ENCODE data around the gene SEC11A. TPM values are rescaled to one million over a fixed set of nuclear protein-coding genes. Genes with fewer than 3 reads are reported as not detected.
"Not testable (repeated sequence)": the region's sequence is repeated elsewhere in the genome, so short reads cannot be mapped to it uniquely, and the experiment has no call there.

Gene SEC11A
- total RNA-seq, 1 experiment from 2014 or later = 104 TPM

DNA sequence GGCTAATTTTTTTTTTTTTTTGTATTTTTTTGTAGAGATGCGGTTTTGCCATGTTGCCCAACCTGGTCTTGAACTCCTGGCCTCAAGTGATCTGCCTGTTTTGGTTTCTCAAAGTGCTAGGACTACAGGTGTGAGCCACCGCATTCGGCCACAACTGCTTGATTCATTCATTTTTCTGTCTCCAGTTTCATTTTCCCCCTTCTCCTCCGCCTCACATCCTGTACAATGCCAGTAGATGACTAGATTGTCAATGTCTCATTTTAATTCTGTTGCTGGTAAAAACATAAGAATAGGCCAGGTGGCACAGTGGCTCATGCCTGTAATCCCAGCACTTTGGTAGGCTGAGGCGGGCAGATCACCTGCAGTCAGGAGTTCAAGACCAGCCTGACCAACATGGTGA, 20.4 kb upstream of the SEC11A start:
- BruUV-seq (replicated peaks) = no TSS peak
- no peak overlapping the region for H3K4me3 ChIP-seq (ENCODE audit: low read depth, low read length, poor library complexity, severe bottlenecking)
- TF ChIP-seq, protein P1, sequence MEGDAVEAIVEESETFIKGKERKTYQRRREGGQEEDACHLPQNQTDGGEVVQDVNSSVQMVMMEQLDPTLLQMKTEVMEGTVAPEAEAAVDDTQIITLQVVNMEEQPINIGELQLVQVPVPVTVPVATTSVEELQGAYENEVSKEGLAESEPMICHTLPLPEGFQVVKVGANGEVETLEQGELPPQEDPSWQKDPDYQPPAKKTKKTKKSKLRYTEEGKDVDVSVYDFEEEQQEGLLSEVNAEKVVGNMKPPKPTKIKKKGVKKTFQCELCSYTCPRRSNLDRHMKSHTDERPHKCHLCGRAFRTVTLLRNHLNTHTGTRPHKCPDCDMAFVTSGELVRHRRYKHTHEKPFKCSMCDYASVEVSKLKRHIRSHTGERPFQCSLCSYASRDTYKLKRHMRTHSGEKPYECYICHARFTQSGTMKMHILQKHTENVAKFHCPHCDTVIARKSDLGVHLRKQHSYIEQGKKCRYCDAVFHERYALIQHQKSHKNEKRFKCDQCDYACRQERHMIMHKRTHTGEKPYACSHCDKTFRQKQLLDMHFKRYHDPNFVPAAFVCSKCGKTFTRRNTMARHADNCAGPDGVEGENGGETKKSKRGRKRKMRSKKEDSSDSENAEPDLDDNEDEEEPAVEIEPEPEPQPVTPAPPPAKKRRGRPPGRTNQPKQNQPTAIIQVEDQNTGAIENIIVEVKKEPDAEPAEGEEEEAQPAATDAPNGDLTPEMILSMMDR (conservative IDR thresholded peaks at IDR 0.05; ENCODE audit: low read depth, low read length) = no peak
- no peak for TF ChIP-seq EZH2 (IDR thresholded peaks at IDR 0.05; ENCODE audit: borderline replicate concordance, low read depth, low read length, poor library complexity, severe bottlenecking)
- no peaks in the 10 kb centered on the region for H3K36me3 ChIP-seq (ENCODE audit: insufficient read depth, low read length, poor library complexity, severe bottlenecking)
- no peaks in the 10 kb centered on the region for H3K9me3 ChIP-seq (ENCODE audit: low read depth, low read length, poor library complexity, severe bottlenecking)
- no peak for DNase-seq (ENCODE audit: low spot score)
- H3K27me3 ChIP-seq (replicated peaks; ENCODE audit: insufficient read depth, low read depth, low read length, poor library complexity) = no peaks in the 10 kb centered on the region
- POLR2A ChIA-PET (ENCODE audit: low non-redundant PET) = interaction anchor here (0.7 kb wide), 1 partner anchor 9 kb away, joined by 11 read pairs; no protein-coding TSS in a partner anchor
- H3K4me1 ChIP-seq (ENCODE audit: insufficient read depth, low read length, poor library complexity, severe bottlenecking) = no peaks in the 10 kb centered on the region
- no peak overlapping the region for H3K27ac ChIP-seq (ENCODE audit: low read depth, low read length, poor library complexity, severe bottlenecking)
- intact Hi-C loops (cut with micrococcal nuclease; ENCODE audit: unreplicated experiment) = no loop called here
- CTCF ChIA-PET = no interaction called here

DNA sequence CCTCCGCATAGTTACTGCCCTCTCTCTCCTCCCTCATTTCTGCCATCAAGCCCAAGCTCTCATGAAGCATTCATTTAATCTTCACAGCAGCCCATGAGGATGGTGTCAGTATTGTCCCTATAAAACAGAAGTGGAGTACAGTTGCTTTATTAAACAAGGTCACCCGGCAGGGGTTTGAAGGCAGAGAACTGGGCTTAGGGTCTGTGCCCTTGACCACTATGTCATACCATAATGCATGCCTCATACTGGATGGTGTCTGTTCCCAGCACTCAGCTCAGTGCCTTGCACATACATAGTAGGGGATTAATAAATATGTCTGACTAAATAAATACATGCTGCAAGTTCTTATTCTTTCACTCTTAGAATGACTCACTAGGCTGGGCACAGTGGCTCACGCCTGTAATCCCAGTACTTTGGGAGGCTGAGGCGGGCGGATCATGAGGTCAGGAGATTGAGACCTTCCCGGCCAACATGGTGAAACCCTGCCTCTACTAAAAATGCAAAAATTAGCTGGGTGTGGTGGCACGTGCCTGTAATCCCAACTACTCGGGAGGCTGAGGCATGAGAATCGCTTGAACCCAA, 19.6 kb upstream of the SEC11A start:
- H3K9me3 ChIP-seq (ENCODE audit: low read depth, low read length, poor library complexity, severe bottlenecking); H3K27me3 ChIP-seq (replicated peaks; ENCODE audit: insufficient read depth, low read depth, low read length, poor library complexity); CTCF ChIA-PET; DNase-seq (ENCODE audit: low spot score); intact Hi-C loops (cut with micrococcal nuclease; ENCODE audit: unreplicated experiment); BruUV-seq (replicated peaks); H3K4me3 ChIP-seq (ENCODE audit: low read depth, low read length, poor library complexity, severe bottlenecking); H3K36me3 ChIP-seq (ENCODE audit: insufficient read depth, low read length, poor library complexity, severe bottlenecking); H3K4me1 ChIP-seq (ENCODE audit: insufficient read depth, low read length, poor library complexity, severe bottlenecking); H3K27ac ChIP-seq (ENCODE audit: low read depth, low read length, poor library complexity, severe bottlenecking): not testable (repeated sequence)
- POLR2A ChIA-PET (ENCODE audit: low non-redundant PET) = interaction anchor here (0.6 to 0.7 kb wide), 2 partner anchors 9 to 88 kb away, joined by 3 to 11 read pairs; no protein-coding TSS in a partner anchor

DNA sequence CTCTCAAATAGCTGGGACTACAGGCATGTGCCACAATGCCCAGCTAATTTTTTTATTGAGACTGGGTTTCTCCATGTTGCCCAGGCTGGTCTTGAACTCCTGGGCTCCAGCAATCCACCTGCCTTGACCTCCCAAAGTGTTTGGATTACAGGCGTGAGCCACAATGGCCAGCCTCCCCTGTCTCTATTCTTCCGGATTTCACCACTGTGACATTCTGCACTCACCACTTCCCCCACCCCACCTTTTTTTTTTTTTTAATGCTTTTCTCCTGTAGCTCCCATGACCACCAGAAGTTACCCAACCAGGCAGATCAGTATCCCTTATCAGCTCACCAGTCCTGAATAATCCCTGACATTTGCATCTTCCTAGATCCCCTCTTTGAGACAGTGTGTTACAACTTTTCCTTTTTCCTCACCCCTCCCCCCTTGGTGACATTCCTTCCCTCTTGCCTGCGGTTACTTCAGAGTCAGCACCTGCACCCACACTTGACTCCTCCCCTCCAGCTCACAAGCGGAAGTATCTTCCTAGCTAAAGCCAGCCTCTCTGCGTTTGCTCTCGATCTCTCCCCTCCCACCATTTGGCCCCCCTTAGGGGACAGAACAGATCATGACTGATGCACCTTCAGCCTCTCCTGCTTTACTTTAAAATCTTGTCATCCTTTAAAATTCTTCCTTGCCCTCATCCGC, 19.0 kb upstream of the SEC11A start:
- Histone ChIP-seq H3K36me3 (ENCODE audit: insufficient read depth, low read length, poor library complexity, severe bottlenecking) (no peaks in the 10 kb centered on the region), H3K9me3 (ENCODE audit: low read depth, low read length, poor library complexity, severe bottlenecking) (no peaks in the 10 kb centered on the region), H3K4me3 (ENCODE audit: low read depth, low read length, poor library complexity, severe bottlenecking) (no peak overlapping the region), H3K27me3 (replicated peaks; ENCODE audit: insufficient read depth, low read depth, low read length, poor library complexity) (no peaks in the 10 kb centered on the region), H3K27ac (ENCODE audit: low read depth, low read length, poor library complexity, severe bottlenecking) (no peak overlapping the region), H3K4me1 (ENCODE audit: insufficient read depth, low read length, poor library complexity, severe bottlenecking) (no peaks in the 10 kb centered on the region)
- no TSS peak for BruUV-seq (replicated peaks)
- ChIA-PET POLR2A (ENCODE audit: low non-redundant PET) (interaction anchor here (0.6 kb wide), 1 partner anchor 89 kb away, joined by 3 read pairs; no protein-coding TSS in a partner anchor), CTCF (no interaction called here)
- intact Hi-C loops (cut with micrococcal nuclease; ENCODE audit: unreplicated experiment) = no loop called here
- TF ChIP-seq, protein P1 (conservative IDR thresholded peaks at IDR 0.05; ENCODE audit: low read depth, low read length) = no peak
- DNase-seq (ENCODE audit: low spot score) = peak; percentile 35

DNA sequence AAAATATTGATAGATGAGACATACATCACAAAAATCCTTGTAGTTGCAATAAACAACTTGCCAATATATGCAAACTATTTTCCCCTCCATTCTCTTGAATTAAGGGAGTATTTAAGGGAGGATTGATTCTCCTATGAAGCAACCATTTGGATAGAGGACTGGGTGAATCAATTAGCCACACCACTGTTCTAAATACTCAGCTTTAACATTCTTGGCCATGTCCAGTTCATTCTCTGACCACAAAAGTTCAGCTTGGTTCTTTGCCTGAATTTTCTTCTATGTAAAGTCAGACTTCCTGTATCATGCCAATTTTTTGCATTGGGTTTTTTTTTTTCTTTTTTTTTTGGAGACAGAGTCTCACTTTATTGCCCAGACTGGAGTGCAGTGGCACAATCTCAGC, 15.8 kb upstream of the SEC11A start:
- H3K27ac ChIP-seq (ENCODE audit: low read depth, low read length, poor library complexity, severe bottlenecking) = no peak overlapping the region
- POLR2A ChIA-PET (ENCODE audit: low non-redundant PET) = no interaction called here
- H3K4me3 ChIP-seq (ENCODE audit: low read depth, low read length, poor library complexity, severe bottlenecking) = no peak overlapping the region
- TF ChIP-seq, protein P1 (conservative IDR thresholded peaks at IDR 0.05; ENCODE audit: low read depth, low read length) = no peak
- TF ChIP-seq EZH2 (IDR thresholded peaks at IDR 0.05; ENCODE audit: borderline replicate concordance, low read depth, low read length, poor library complexity, severe bottlenecking) = no peak
- no peak for DNase-seq (ENCODE audit: low spot score)
- no peaks in the 10 kb centered on the region for H3K27me3 ChIP-seq (replicated peaks; ENCODE audit: insufficient read depth, low read depth, low read length, poor library complexity)
- no peaks in the 10 kb centered on the region for H3K36me3 ChIP-seq (ENCODE audit: insufficient read depth, low read length, poor library complexity, severe bottlenecking)
- no TSS peak for BruUV-seq (replicated peaks)
- no peaks in the 10 kb centered on the region for H3K4me1 ChIP-seq (ENCODE audit: insufficient read depth, low read length, poor library complexity, severe bottlenecking)
- CTCF ChIA-PET = no interaction called here
- intact Hi-C loops (cut with micrococcal nuclease; ENCODE audit: unreplicated experiment) = no loop called here
- H3K9me3 ChIP-seq (ENCODE audit: low read depth, low read length, poor library complexity, severe bottlenecking) = no peaks in the 10 kb centered on the region

All from A673 (cell line).